HepG2 (cell line): ENCODE results near the gene PHRF1. TPM values are rescaled to one million over a fixed set of nuclear protein-coding genes. Genes with fewer than 3 reads are reported as not detected.

Experiments
- HMGXB4 ChIP-seq, 2 experiments: sonication (generic) in 1 of 2; formaldehyde crosslinking in 1 of 2; IDR thresholded peaks; 2 replicates each; pipeline versions ENCODE4 v1.4.0 to v1.6.1; 2018 to 2020; ENCODE audit warnings: missing genetic modification reagents in 2 of 2, borderline replicate concordance in 1 of 2, low read depth in 1 of 2, mild to moderate bottlenecking in 1 of 2, missing biosample characterization in 1 of 2
- HNF4A ChIP-seq: sonication (generic); formaldehyde crosslinking; IDR thresholded peaks from 2 replicates; pipeline ENCODE4 v1.4.0; 2020; ENCODE audit warnings: missing genetic modification reagents
- IKZF4 ChIP-seq: sonication (generic); formaldehyde crosslinking; IDR thresholded peaks from 2 replicates; pipeline ENCODE4 v1.5.1; 2020; ENCODE audit warnings: borderline replicate concordance, mild to moderate bottlenecking, low read depth, missing genetic modification reagents; ENCODE audit errors: not compliant biosample characterization
- NR3C1 ChIP-seq: sonication (generic); formaldehyde crosslinking; IDR thresholded peaks from 2 replicates; pipeline ENCODE4 v1.4.0; 2020; ENCODE audit warnings: missing genetic modification reagents
- PAXIP1 ChIP-seq: sonication (generic); formaldehyde crosslinking; conservative IDR thresholded peaks from 2 replicates; pipeline ENCODE4 v1.4.0; 2020; ENCODE audit warnings: mild to moderate bottlenecking, missing genetic modification reagents, moderate library complexity
- RERE ChIP-seq: IDR thresholded peaks from 2 replicates; pipeline ENCODE4 v1.6.1; 2016; ENCODE audit warnings: low read depth, missing genetic modification reagents, missing compliant biosample characterization
- SRF ChIP-seq: IDR thresholded peaks from 2 replicates; pipeline ENCODE4 v1.6.1; 2011; ENCODE audit warnings: mild to moderate bottlenecking, low read depth, low read length, moderate library complexity
- ZC3H4 ChIP-seq: sonication (generic); formaldehyde crosslinking; IDR thresholded peaks from 2 replicates; pipeline ENCODE4 v1.4.0; 2020; ENCODE audit warnings: missing genetic modification reagents, borderline replicate concordance
- ZNF362 ChIP-seq: sonication (generic); formaldehyde crosslinking; IDR thresholded peaks from 2 replicates; pipeline ENCODE4 v1.4.0; 2020; ENCODE audit warnings: missing genetic modification reagents, mild to moderate bottlenecking, borderline replicate concordance
- ZNF567 ChIP-seq: sonication (generic); formaldehyde crosslinking; IDR thresholded peaks from 2 replicates; pipeline ENCODE4 v1.8.1; 2023; ENCODE audit warnings: mild to moderate bottlenecking, missing genetic modification reagents, borderline replicate concordance
- ZNF589 ChIP-seq: sonication (generic); formaldehyde crosslinking; conservative IDR thresholded peaks from 2 replicates; pipeline ENCODE4 v1.8.0; 2022; ENCODE audit warnings: mild to moderate bottlenecking, moderate library complexity, missing genetic modification reagents
- polyA plus RNA-seq, 8 experiments: library from polyadenylated mRNA; depleted of rRNA in 3 of 8; stranded (reverse) in 7 of 8; unstranded in 1 of 8; fragments of >200 nt; fragmentation: Illumina TruSeq in 4 of 8; extraction: Trizol in 4 of 8; gene quantifications; 2 replicates each; pipeline versions ENCODE4 v1.2.1 to v1.2.3, GENCODE V29; 2011 to 2016; ENCODE audit warnings: low read depth in 4 of 8, missing spikeins in 1 of 8, mixed read lengths in 1 of 8; ENCODE audit not compliant: insufficient read depth in 1 of 8
- total RNA-seq, 5 experiments: library from RNA; depleted of rRNA; stranded (reverse); fragments of >200 nt; fragmentation: Illumina TruSeq; extraction: Trizol; gene quantifications; 2 replicates each; pipeline ENCODE4 v1.2.3, GENCODE V29; 2016; ENCODE audit warnings: low read depth in 1 of 5

PHRF1 gene
- total and polyA plus RNA-seq, 2 of the 13 experiments (the other 11 are each of a cell fraction or from before 2014, with no cell fraction given), result 8.2 to 16.7 TPM

GRCh38 chr11:561148-562003 lies 14.9 kb upstream of the PHRF1 start (continued):
- TF ChIP-seq RERE (CRISPR knock-in tag) (no peak), ZNF567 (CRISPR knock-in tag) (no peak), ZC3H4 (no peak), ZNF589 (no peak), NR3C1 (CRISPR knock-in tag) (no peak), ZNF362 (CRISPR knock-in tag) (no peak), SRF (no peak), IKZF4 (CRISPR knock-in tag) (no peak), HMGXB4 (CRISPR knock-in tag; IDR thresholded peaks at IDR 0.05; ENCODE audit: borderline replicate concordance in 1 of 2, low read depth in 1 of 2) (peak in 1 of 2 experiments; percentile 42; a peak in 2 of 4 replicates), PAXIP1 (CRISPR knock-in tag) (peak; percentile 71), HNF4A (CRISPR knock-in tag) (no peak)
